CD4-positive, alpha-beta T cell treated with Interleukin-17A for 1 hour (primary cell): ENCODE results near the gene LMBR1.
"Not testable (repeated sequence)": the region's sequence is repeated elsewhere in the genome, so short reads cannot be mapped to it uniquely, and the experiment has no call there.

Source experiments
- DNase-seq: peaks from one replicate; pipeline ENCODE4 v3.0.0-alpha.2; 2020

The LMBR1 gene

DNA sequence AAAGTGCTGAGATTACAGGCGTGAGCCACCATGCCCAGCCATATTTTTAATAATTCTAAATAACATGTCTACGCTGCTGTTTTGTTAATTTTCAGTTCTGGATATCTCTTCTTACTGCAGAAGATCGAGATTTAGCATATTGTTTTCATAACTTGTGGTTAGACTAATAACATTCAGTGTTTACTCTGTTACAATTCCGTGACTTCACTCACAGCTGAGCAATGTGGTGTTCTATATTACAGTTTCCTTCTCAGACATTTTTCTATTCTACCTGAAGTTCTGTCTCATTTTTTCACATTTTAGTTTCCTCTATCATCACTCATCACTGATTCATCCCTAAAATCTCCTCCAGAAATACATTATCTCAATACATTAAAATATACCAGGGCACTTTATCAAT lies 241.5 kb downstream of the LMBR1 start:
- DNase-seq, result no peak

DNA sequence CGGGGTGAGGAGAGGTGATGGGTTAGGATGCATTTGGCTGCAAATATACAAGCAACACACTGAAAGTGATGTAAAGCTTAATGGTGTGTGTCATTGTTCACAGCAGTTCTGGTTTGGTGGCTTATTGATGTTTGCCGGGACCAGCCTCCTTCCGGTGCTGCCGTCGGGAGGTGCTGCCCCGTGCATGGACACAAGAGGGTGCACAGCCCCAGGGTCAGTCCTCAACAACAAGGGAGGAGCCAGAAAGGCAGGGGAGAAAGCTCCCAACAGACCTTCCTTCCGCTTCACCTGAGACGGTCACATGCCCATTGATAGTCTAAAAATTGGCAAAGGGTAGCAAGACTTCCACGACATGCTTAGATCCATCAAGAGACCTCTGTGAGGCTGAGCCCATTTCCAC lies 242.9 kb downstream of the LMBR1 start:
- DNase-seq, result no peak

DNA sequence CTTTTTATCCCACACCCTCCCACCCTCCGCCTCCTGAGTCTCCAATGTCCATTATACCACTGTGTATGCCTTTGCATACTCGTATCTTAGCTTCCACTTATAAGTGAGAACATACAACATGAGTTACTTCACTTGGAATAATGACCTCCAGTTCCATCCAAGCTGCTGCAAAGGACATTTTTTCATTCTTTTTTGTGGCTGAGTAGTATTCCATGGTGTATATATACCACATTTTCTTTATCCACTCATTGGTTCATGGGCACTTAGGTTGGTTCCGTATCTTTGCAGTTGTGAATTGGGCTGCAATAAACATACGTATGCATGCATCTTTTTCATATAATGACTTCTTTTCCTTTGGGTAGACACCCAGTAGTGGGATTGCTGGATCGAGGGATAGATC lies 245.7 kb downstream of the LMBR1 start:
- DNase-seq, result not testable (repeated sequence)

DNA sequence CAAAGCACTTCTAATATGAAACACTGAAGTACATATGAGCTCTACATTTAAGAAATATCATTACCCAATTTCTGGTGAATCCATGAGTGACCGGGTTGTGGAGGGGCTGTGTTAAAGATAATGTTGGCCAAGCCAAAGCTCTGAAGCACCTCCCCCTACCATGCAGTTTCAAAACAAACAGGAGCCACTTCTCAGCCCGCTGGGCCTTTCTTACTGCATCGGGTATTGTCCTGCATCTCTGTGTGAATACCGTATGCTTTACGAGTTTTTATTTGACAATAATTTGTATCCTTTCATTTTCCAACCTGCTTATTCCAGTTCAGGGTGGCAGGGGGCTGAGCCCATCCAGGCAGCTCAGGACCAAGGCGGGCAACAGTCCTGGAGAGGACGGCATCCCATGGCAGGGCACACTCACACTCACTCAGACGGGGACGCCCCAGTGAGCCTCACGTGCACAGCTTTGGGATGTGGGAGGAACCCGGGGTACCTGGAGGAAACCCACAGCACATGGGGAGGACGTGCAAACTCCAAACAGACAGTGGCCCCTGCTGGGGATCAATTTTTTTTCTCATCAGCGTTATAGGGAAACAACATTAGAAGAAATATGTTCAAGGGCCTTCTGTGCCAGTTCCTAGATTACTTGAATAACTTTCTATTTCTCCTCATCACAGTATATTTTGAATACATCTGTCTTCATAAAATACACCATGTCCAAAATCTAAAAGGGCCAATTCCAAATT lies 250.5 kb downstream of the LMBR1 start:
- peak; percentile 7 for DNase-seq

DNA sequence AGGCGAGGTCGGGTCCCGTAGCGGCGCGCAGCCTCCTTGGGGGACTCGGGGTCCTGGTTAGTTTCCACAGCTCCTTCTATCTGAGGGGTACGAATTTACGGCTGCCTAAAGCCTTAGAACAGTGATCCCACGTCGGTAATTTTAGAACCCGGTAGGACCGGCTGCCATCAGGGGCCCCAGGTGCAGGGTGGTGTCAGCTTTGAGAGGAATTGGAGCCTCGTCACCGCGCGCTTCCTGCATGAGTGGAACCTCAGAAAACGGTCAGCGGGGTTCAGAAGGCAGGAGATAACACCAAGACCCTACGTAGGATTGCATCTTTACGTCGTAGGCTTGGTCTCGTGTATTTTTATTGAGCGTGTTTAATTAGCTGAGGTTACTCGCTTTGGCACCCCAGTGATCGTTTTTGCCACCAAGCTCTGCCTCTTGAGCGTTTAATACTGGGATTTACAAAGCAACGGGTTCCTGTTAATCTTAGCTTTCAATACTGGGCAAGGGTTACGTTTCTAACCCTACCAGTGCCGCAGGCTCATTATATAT lies 252.0 kb downstream of the LMBR1 start:
- peak; percentile 67 for DNase-seq

DNA sequence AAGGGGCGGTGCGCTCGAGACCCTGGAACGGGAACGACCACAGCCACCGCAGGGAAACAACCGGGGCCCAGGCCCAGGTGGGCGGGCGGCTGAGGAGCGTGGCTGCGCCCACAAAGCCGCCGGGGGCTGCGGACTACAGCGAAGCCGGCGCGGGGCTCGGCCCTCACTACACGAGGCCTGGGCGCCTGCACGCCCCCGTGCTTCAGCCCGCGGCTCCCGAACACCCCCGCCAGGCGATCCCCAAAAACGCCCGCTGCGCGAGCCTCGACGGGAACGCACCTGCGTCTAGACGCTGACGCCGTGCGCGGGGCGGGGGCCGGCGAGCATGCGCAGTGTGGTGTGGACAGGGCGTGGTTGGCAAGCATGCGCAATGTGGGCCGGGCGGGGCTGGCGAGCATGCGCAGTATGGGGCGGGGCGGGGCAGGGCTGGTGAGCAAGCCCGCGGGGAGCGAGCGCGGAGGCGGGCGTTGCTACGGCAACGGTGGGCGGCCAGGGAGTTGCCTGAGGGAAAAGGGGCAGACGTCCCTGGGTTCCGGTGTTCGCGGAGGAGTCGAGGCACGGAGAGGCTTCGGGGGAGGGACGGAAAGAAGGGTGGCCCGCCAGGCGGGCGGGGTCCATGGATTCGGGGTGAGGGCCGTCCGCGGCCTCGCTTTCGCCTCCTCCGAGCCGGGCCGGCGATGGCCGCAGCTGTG lies 252.6 kb downstream of the LMBR1 start, which contains the start of gene RNF32:
Gene RNF32, plus strand, starts transcription at position 518 of the 692 bp plus-strand sequence. CDS start 3,104 bp downstream, outside the sequence.
- peak; percentile 96 for DNase-seq

DNA sequence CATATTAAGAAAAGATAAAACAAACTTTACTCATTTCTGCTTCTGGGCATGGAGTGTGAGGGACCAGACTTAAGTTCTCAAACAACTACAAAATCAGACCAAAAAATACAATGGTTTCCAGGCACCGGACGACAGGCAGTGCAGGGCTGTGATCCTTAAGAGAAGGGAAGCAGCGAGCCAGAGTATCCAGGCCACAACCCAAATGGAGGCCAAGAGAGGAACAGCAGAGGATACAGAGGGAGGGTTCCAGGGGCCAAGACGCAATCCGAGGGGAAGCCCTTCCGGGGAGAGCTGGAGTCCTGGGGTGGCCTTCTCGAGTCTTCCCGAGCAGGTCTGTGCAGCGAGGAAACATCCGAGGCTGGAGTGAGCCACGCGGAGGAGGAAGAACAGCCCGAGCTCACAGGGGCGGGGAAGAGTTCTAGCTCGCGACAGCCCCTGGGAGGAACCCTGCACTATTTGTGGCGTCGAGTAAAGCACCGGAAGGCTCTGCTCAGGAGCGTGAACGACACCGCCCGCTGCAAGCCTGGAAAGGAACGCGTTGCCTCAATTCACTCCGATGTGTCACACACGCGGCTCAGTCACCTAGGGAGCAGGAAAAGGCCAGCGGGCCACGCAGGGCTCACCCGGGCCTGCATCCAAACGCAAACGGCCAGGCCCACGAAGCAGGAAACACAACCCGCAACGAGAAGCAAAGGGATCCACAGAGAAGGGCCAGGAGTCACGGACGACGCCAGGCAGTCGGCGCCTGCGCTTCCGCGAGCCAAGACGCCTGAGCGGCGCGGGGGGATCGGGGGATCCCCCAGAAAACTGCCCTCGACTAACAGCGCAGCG lies 253.3 kb downstream of the LMBR1 start:
- no peak for DNase-seq

DNA sequence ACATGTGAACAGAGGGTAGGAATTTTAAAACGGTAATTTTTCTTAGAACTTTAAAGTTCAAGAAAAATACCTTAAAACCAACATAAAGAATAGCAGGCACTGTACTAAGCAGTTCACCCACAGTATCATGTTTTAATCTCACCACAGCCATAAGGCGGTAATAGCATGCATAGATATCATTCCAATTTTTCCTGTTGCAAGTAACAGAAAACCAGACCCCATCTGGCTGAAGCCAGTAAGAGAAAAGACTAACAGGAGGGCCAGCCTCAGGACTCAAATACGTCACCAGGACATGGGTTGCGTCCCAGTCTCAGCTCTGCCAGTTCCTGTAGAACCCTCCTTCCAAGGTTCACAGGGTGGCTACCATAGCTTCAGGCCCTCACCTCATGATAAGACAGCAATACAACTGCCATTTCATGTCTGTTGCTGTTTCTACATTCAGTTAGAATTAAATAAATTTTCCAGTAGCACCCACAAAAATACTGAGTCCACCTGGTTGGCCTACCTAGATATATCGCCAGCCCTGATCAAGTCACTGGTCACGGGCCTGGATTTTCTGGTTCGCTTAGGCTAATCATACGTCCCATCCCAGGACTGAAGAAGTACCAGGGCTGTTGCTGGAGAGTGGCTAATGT lies 254.4 kb downstream of the LMBR1 start:
- no peak for DNase-seq

DNA sequence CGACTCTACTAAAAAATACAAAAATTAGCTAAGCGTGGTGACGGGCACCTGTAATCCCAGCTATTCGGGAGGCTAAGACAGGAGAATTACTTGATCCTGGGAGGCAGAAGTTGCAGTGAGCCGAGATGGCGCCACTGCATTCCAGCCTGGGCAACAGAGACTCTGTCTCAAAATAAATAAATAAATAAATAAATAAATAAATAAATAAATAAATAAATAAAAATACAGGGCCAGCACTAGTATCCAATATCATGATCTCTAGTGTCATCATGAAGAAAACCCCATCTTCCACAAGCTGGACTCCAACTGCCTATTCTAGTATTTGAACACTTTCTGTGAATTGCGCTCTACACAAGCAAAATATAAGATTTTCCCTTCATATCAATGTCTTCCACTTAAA lies 255.9 kb downstream of the LMBR1 start:
- not testable (repeated sequence) for DNase-seq

DNA sequence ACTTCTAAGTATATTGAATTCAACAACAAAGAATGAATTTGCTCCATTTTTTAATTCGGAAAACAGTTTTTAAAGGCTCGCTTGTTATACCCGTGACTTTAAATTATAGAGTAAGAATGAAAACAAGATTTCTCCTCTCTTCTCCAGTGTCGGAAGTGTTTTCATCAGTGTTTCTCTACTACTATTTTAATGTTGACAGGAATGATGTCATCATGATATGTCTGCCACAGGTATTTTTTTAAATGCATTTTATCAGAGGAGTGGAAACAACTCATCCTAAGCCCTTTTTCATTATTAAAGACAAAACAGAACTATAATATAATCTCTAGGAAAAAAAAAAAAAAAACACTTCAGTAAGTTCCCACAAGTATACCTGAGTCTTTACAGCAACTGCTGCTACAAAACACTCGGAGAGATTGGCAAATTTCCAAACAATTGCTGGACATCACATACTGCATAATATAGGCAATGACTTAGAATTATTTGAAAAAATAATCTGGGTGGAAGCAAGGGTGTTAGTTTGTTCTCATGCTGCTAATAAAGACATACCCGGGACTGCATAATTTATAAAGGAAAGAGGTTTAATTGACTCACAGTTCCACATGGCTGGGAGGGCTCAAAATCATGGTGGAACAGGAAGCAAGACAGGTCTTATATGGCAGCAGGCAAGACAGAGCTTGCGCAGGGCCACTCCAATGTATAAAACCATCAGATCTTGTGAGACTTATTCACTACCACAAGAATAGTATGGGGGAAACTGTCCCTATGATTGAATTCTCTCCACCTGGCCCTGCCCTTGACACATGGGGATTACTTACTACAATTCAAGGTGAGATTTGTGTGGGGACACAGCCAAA lies 257.2 kb downstream of the LMBR1 start:
- DNase-seq, result no peak

DNA sequence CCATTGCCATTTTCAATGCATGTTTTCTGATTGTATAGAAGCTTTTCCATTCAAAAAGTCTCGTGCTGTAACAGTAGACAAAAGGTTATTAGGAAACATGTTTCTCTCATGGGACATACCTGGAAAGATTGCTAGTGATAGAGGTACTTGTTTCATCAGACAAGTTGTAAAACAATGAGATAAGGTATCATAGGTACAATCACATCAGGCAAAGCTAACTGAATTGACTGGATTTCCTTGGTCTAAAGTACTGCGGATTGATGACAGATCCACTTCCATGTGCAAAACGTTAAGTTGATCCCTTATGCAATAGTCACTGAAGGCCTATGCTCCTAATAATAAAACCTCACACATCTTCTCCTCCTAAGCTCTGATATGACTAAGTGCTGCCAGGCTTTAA lies 258.9 kb downstream of the LMBR1 start:
- no peak for DNase-seq

DNA sequence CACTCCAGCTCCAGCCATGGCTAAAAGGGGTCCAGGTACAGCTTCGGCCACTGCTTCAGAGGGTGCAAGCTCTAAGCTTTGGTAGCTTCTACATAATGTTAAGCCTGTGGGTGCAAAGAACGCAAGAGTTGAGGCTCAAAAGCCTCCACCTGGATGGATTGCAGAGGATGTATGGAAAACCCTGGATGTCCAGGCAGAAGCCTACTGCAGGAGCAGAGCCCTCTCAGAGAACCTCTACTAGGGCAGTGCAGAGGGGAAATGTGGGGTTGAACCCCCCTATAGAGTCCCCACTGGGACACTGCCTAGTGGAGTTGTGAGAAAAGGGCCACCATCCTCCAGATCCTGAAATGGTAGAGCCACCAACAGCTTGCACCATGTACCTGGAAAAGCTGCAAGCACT lies 263.1 kb downstream of the LMBR1 start:
- no peak for DNase-seq

DNA sequence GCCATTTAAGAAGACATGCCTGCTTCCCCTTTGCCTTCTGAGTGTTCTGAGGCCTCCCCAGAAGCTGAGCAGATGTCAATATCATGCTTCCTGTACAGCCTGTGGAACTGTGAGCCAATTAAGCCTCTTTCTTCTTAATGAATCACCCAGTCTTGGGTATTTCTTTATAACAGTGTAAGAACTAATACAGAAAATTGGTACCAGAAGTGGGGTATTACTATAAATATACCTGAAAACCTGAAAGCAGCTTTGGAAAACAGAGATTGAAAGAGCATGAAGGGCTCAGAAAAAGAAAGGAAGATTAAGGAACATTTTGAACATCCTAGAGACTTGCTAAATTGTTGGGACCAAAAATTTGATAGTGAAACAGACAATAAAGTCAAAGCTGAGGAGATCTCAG lies 264.4 kb downstream of the LMBR1 start:
- no peak for DNase-seq
